ENCODE data around the gene LPCAT2. TPM values are rescaled to one million over a fixed set of nuclear protein-coding genes. Genes with fewer than 3 reads are reported as not detected.

Gene LPCAT2, protein sequence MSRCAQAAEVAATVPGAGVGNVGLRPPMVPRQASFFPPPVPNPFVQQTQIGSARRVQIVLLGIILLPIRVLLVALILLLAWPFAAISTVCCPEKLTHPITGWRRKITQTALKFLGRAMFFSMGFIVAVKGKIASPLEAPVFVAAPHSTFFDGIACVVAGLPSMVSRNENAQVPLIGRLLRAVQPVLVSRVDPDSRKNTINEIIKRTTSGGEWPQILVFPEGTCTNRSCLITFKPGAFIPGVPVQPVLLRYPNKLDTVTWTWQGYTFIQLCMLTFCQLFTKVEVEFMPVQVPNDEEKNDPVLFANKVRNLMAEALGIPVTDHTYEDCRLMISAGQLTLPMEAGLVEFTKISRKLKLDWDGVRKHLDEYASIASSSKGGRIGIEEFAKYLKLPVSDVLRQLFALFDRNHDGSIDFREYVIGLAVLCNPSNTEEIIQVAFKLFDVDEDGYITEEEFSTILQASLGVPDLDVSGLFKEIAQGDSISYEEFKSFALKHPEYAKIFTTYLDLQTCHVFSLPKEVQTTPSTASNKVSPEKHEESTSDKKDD
- 5.7 to 6.5 TPM (median 6.0 TPM) in 5 replicates for total RNA-seq (2022; extraction: Qiagen RNA extraction; ENCODE audit: low read depth)

DNA sequence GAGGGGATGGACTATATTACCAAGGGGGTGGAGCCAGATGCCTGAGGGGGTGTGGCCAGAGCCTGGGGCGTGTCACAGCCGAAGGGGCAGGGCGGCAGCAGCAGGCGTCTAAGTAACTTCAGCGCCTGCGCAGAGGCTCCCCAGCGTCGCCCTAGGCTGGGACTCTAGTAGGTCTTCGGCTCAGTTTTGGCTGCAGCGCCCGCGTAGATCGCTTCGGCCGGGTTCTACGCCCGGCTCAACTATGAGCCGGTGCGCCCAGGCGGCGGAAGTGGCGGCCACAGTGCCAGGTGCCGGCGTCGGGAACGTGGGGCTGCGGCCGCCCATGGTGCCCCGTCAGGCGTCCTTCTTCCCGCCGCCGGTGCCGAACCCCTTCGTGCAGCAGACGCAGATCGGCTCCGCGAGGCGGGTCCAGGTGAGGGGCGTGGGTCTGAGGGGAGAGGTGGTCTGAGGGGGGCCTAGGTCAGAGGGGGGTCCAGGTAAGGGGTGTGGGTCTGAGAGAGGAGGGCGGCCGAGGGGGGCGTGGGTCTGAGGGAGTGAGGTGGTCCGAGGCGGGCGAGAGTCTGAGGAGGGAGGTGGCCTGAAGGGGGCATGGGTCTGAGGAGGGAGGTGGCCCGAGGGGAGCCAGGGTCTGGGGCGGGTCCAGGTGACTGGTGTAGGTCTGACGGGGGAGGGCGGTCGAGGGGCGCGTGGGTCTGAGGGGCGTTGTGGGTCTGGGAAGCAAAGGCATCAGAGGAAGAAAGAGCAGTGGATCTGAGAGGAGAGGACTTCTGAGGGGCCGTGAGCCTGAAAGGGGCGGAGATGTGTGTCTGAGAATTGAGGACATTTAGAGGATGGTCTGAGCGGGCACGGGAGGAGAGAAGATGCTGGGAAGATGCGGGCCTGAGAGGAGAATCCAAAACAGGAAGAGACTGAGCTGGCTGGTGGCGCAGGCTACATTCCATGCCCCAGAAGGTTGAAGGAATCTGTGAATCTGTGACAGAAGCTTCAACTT, at the start of gene LPCAT2:
Gene LPCAT2, plus strand, starts transcription at position 132 of the 991 bp plus-strand sequence. Its CDS starts 110 bp downstream, at position 242.

DNA sequence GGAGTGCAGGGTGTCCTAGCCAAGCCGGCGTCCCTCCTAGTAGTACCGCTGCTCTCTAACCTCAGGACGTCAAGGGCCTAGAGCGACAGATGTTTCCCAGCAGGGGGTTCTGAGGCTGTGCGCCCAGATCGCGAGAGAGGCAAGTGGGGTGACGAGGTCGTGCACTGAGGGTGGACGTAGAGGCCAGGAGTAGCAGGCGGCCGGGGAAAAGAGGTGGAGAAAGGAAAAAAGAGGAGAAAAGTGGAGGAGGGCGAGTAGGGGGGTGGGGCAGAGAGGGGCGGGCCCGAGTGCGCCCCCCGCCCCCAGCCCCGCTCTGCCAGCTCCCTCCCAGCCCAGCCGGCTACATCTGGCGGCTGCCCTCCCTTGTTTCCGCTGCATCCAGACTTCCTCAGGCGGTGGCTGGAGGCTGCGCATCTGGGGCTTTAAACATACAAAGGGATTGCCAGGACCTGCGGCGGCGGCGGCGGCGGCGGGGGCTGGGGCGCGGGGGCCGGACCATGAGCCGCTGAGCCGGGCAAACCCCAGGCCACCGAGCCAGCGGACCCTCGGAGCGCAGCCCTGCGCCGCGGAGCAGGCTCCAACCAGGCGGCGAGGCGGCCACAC, 29.9 kb upstream of the LPCAT2 start, which contains the start of gene MMP2:
Gene MMP2, plus strand, starts transcription at position 372 of the 603 bp plus-strand sequence. CDS start 282 bp downstream, outside the sequence.

DNA sequence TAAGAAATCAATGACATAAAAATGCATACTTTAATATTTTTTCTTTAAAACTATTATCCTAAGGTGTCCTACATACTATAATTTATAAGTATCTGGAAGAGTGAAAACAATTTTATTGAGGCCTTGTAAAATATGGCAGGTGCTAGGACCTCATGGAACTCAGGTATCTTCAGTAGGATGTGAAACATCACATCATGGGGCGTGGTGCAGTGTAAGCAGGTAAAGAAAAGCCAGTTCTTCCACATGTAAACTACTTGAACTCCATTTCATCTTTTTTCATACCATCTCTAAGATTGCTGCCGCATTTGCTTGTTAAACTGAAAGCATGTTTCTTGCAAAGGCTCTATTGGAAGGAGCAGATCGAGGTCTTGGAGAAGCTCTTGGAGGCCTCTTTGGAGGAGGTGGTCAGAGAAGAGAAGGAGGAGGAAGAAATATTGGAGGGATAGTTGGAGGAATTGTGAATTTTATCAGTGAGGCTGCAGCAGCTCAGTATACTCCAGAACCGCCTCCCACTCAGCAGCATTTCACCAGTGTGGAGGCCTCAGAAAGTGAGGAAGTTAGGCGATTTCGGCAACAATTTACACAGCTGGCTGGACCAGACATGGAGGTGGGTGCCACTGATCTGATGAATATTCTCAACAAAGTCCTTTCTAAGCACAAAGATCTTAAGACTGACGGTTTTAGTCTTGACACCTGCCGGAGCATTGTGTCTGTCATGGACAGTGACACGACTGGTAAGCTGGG, 57.7 kb downstream of the LPCAT2 start, which contains the start of gene CAPNS2:
Gene CAPNS2, plus strand, starts transcription at position 253 of the 744 bp plus-strand sequence. Its CDS starts 73 bp downstream, at position 326.

Other genes starting within 250 kb of the LPCAT2 start
- gene IRX6, start 184.9 kb upstream of the LPCAT2 start, total RNA-seq (2022; extraction: Qiagen RNA extraction; ENCODE audit: low read depth), result not detected in 5 replicates
- 6.6 to 14.2 TPM (median 9.3 TPM) in 5 replicates for gene MMP2, start 29.9 kb upstream of the LPCAT2 start, total RNA-seq (2022; extraction: Qiagen RNA extraction; ENCODE audit: low read depth)
- not detected in 5 replicates for gene CAPNS2, start 57.6 kb downstream of the LPCAT2 start, total RNA-seq (2022; extraction: Qiagen RNA extraction; ENCODE audit: low read depth)
- gene SLC6A2, start 146.9 kb downstream of the LPCAT2 start, total RNA-seq (2022; extraction: Qiagen RNA extraction; ENCODE audit: low read depth), result 0.06 to 0.10 TPM in 2 of 5 replicates, not detected in the others